ENCODE results near the gene GRID1. TPM values are rescaled to one million over a fixed set of nuclear protein-coding genes. Genes with fewer than 3 reads are reported as not detected.
"Not testable (repeated sequence)": the region's sequence is repeated elsewhere in the genome, so short reads cannot be mapped to it uniquely, and the experiment has no call there.

Gene GRID1
- total RNA-seq, 3 donors from 2014 or later: 2.3 to 8.5 (median 5.9) TPM

GRCh38 chr10:86102031-86102430, 264.6 kb downstream of the GRID1 start:
- TF ChIP-seq POLR2AphosphoS5 (IDR thresholded peaks at IDR 0.05) (no peak), POLR2A (IDR thresholded peaks at IDR 0.05) (no peak), CTCF (IDR thresholded peaks at IDR 0.05) (no peak)
- intact Hi-C loops (cut with DNase I; ENCODE audit: low total_unique reads): no loop called here
- Histone ChIP-seq H3K9me3 (no peaks in the 10 kb centered on the region), H3K27ac (no peak overlapping the region), H3K27me3 (no peaks in the 10 kb centered on the region), H3K36me3 (no peaks in the 10 kb centered on the region), H3K4me1 (no peaks in the 10 kb centered on the region), H3K4me3 (no peak overlapping the region)
- no peak for DNase-seq (ENCODE audit: low spot score in 2 of 2)

GRCh38 chr10:86100581-86101061, 266.0 kb downstream of the GRID1 start:
- TF ChIP-seq POLR2AphosphoS5 (IDR thresholded peaks at IDR 0.05): no peak
- no peak for TF ChIP-seq POLR2A (IDR thresholded peaks at IDR 0.05)
- TF ChIP-seq CTCF (IDR thresholded peaks at IDR 0.05): no peak
- H3K36me3 ChIP-seq: no peaks in the 10 kb centered on the region
- no peaks in the 10 kb centered on the region for H3K9me3 ChIP-seq
- H3K27me3 ChIP-seq: no peaks in the 10 kb centered on the region
- DNase-seq (ENCODE audit: low spot score in 2 of 2): no peak
- intact Hi-C loops (cut with DNase I; ENCODE audit: low total_unique reads): no loop called here
- no peak overlapping the region for H3K27ac ChIP-seq
- no peaks in the 10 kb centered on the region for H3K4me1 ChIP-seq
- no peak overlapping the region for H3K4me3 ChIP-seq

- H3K4me1 ChIP-seq: no peaks in the 10 kb centered on the region
- TF ChIP-seq POLR2A (IDR thresholded peaks at IDR 0.05) (no peak), POLR2AphosphoS5 (IDR thresholded peaks at IDR 0.05) (no peak), CTCF (IDR thresholded peaks at IDR 0.05) (no peak)
- no peaks in the 10 kb centered on the region for H3K9me3 ChIP-seq
- no peak overlapping the region for H3K4me3 ChIP-seq
- intact Hi-C loops (cut with DNase I; ENCODE audit: low total_unique reads): no loop called here
- H3K27me3 ChIP-seq: no peaks in the 10 kb centered on the region
- H3K36me3 ChIP-seq: no peaks in the 10 kb centered on the region
- H3K27ac ChIP-seq: no peak overlapping the region
- DNase-seq (ENCODE audit: low spot score in 2 of 2): no peak
Measured at GRCh38 chr10:86099542-86100334, 266.9 kb downstream of the GRID1 start.

GRCh38 chr10:86098187-86098881, 268.3 kb downstream of the GRID1 start:
- DNase-seq (ENCODE audit: low spot score in 2 of 2): no peak
- Histone ChIP-seq H3K27ac (no peak overlapping the region), H3K36me3 (no peaks in the 10 kb centered on the region), H3K4me1 (no peaks in the 10 kb centered on the region), H3K4me3 (no peak overlapping the region), H3K27me3 (no peaks in the 10 kb centered on the region), H3K9me3 (no peaks in the 10 kb centered on the region)
- TF ChIP-seq CTCF (IDR thresholded peaks at IDR 0.05) (no peak), POLR2A (IDR thresholded peaks at IDR 0.05) (no peak), POLR2AphosphoS5 (IDR thresholded peaks at IDR 0.05) (no peak)
- intact Hi-C loops (cut with DNase I; ENCODE audit: low total_unique reads): no loop called here

- DNase-seq (ENCODE audit: low spot score in 2 of 2); H3K4me3 ChIP-seq; H3K9me3 ChIP-seq; H3K4me1 ChIP-seq; intact Hi-C loops (cut with DNase I; ENCODE audit: low total_unique reads); H3K27me3 ChIP-seq; H3K27ac ChIP-seq; H3K36me3 ChIP-seq: not testable (repeated sequence)
Measured at GRCh38 chr10:86095061-86095460, 271.5 kb downstream of the GRID1 start.

- DNase-seq (ENCODE audit: low spot score in 2 of 2); H3K4me1 ChIP-seq; intact Hi-C loops (cut with DNase I; ENCODE audit: low total_unique reads); H3K9me3 ChIP-seq; H3K4me3 ChIP-seq; H3K27ac ChIP-seq; H3K36me3 ChIP-seq; H3K27me3 ChIP-seq: not testable (repeated sequence)
Measured at GRCh38 chr10:86092311-86092710, 274.3 kb downstream of the GRID1 start.

Data from breast epithelium (tissue), 4 donors.